Right renal cortex interstitium (tissue), 3 donors: ENCODE data around the gene PCBP2. TPM values are rescaled to one million over a fixed set of nuclear protein-coding genes. Genes with fewer than 3 reads are reported as not detected.
A peak's percentile ranks its signal among the peaks of the same experiment; 100 is the strongest.
"Not testable (repeated sequence)": the region's sequence is repeated elsewhere in the genome, so short reads cannot be mapped to it uniquely, and the experiment has no call there.

ENCODE experiments used
- DNase-seq, 3 donors: peaks; one replicate each; pipeline ENCODE4 v3.0.0-alpha.2; 2013; ENCODE audit warnings: low read depth in 3 of 3, low spot score in 2 of 3
- polyA plus RNA-seq, 3 donors: library from polyadenylated mRNA; unstranded; fragments of 120-200 nt; gene quantifications; one replicate each; pipeline ENCODE4 v1.2.1, GENCODE V29; 2013; ENCODE audit not compliant: insufficient read length in 3 of 3

The PCBP2 gene
- 1,000 to 10,000 TPM; 1,108 to 1,139 (median 1,109) TPM for polyA plus RNA-seq

- DNase-seq: peak; percentile 97 to 98 (median 97)
These were observed at the start of gene PCBP2 for GRCh38 chr12:53451661-53452158. Gene PCBP2, plus strand, starts transcription at chr12:53452102. Its CDS starts 2,699 bp downstream, at chr12:53454801.

GRCh38 chr12:53402351-53402750 lies 49.6 kb upstream of the PCBP2 start:
- DNase-seq: not testable (repeated sequence)

GRCh38 chr12:53402871-53403270 lies 49.0 kb upstream of the PCBP2 start:
- no peak for DNase-seq

- no peak for DNase-seq
These were observed 41.0 kb upstream of the PCBP2 start for GRCh38 chr12:53410951-53411350.

- DNase-seq: no peak
These were observed 38.3 kb upstream of the PCBP2 start for GRCh38 chr12:53413485-53414204.

GRCh38 chr12:53414756-53415417 lies 37.0 kb upstream of the PCBP2 start:
- no peak for DNase-seq

- not testable (repeated sequence) for DNase-seq
These were observed 36.0 kb upstream of the PCBP2 start for GRCh38 chr12:53415752-53416389.

- DNase-seq: not testable (repeated sequence)
These were observed 34.5 kb upstream of the PCBP2 start for GRCh38 chr12:53417291-53417816.

GRCh38 chr12:53418221-53418620 lies 33.7 kb upstream of the PCBP2 start:
- DNase-seq: no peak

GRCh38 chr12:53419756-53420155 lies 32.1 kb upstream of the PCBP2 start:
- DNase-seq: no peak

- not testable (repeated sequence) for DNase-seq
These were observed 29.7 kb upstream of the PCBP2 start for GRCh38 chr12:53422247-53422646.

- DNase-seq: no peak
These were observed 28.3 kb upstream of the PCBP2 start, which contains the start of gene AMHR2 for GRCh38 chr12:53423597-53423996. Gene AMHR2, plus strand, starts transcription at chr12:53423855. Its CDS starts 80 bp downstream, at chr12:53423935.

GRCh38 chr12:53424626-53425514 lies 27.0 kb upstream of the PCBP2 start:
- DNase-seq: no peak

GRCh38 chr12:53425515-53426150 lies 26.3 kb upstream of the PCBP2 start:
- no peak for DNase-seq

- DNase-seq: no peak
These were observed 23.9 kb upstream of the PCBP2 start for GRCh38 chr12:53427905-53428594.

- no peak for DNase-seq
These were observed 23.2 kb upstream of the PCBP2 start for GRCh38 chr12:53428741-53429140.

GRCh38 chr12:53430116-53430515 lies 21.8 kb upstream of the PCBP2 start:
- no peak for DNase-seq

- no peak for DNase-seq
These were observed 20.7 kb upstream of the PCBP2 start for GRCh38 chr12:53431187-53431586.

GRCh38 chr12:53435326-53435725 lies 16.6 kb upstream of the PCBP2 start:
- not testable (repeated sequence) for DNase-seq
